Activated CD8-positive, alpha-beta T cell treated with anti-CD3 and anti-CD28 coated beads for 36 hours (primary cell): Measurements from ENCODE around the gene TOR1AIP2. TPM values are rescaled to one million over a fixed set of nuclear protein-coding genes. Genes with fewer than 3 reads are reported as not detected.
"Not testable (repeated sequence)": the region's sequence is repeated elsewhere in the genome, so short reads cannot be mapped to it uniquely, and the experiment has no call there.

Experiments
- ATAC-seq: fragments of 200-7000 bp; cut with Tn5 transposase; one replicate; pipeline ENCODE4 v1.10.0; 2021; ENCODE audit warnings: mild to moderate bottlenecking, moderate library complexity
- CTCF ChIA-PET: fragments of 350-600 bp; sonication (Branson Sonifier 250); formaldehyde crosslinking; loops from one replicate; lab custom pipeline; 2021; ENCODE audit warnings: antibody characterized with exemption; lab: Charles Lee
- POLR2A ChIA-PET: fragments of 350-600 bp; sonication (Branson Sonifier 250); formaldehyde crosslinking; loops from one replicate; lab custom pipeline; 2021; ENCODE audit warnings: antibody characterized with exemption; lab: Charles Lee
- DNase-seq: peaks from one replicate; pipeline ENCODE4 v3.0.0-alpha.2; 2020
- H3K27ac Mint-ChIP-seq: one replicate; pipeline ENCODE4 v1.8.0; 2021; ENCODE audit warnings: mild to moderate bottlenecking, mixed read lengths
- H3K27me3 Mint-ChIP-seq: one replicate; pipeline ENCODE4 v1.8.0; 2021; ENCODE audit warnings: mixed read lengths
- H3K36me3 Mint-ChIP-seq: one replicate; pipeline ENCODE4 v1.8.0; 2021; ENCODE audit warnings: low read depth, mixed read lengths
- H3K4me1 Mint-ChIP-seq: one replicate; pipeline ENCODE4 v1.8.0; 2021; ENCODE audit warnings: low read depth, mixed read lengths
- H3K4me3 Mint-ChIP-seq: one replicate; pipeline ENCODE4 v1.8.0; 2021; ENCODE audit warnings: mild to moderate bottlenecking, moderate library complexity, mixed read lengths
- H3K9me3 Mint-ChIP-seq: one replicate; pipeline ENCODE4 v1.8.0; 2021; ENCODE audit warnings: mixed read lengths
- CTCF ChIP-seq: fragments of 200-600 bp; IDR thresholded peaks from one replicate; pipeline ENCODE4 v1.8.0; 2022; ENCODE audit warnings: antibody characterized with exemption, mild to moderate bottlenecking
- intact Hi-C: fragments of 100-400 bp; cut with micrococcal nuclease; formaldehyde crosslinking; loops from one replicate; pipeline ENCODE4 v1.10.0; 2022
- total RNA-seq, 2 experiments: library from RNA; stranded (reverse); gene quantifications; one replicate each; pipeline ENCODE4 v1.2.3, GENCODE V29; 2021

The TOR1AIP2 gene
- total RNA-seq, 2 experiments from 2014 or later: 39.5 to 45.1 TPM

DNA sequence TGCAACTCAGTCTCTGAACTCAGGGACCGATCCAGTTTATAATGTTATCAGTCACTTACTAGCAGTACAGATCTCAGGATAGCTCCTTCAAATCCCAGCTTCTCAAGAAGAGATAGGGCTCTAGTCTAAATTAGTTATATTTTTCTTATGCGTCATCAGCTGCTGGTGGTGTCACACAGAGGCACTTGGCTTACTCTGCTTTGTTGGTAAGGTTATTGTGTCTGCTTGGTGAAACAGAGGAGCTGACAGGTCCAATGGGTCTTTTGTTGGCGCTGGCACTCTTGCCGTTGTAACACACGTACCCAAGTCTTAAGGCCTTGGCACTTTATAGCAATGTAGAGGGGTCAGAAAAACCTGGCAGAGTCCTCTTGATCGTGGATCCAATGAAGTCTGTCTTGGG is 12.2 kb downstream of the TOR1AIP2 start:
- DNase-seq (no peak), ATAC-seq (no peak)
- intact Hi-C loops: loop anchor here (5.0 kb wide), 1 partner anchor 312 kb away; no protein-coding TSS in a partner anchor
- Mint-ChIP-seq H3K27ac (no peak overlapping the region), H3K36me3 (peaks cover 35% of the 10 kb centered on the region), H3K27me3 (no peaks in the 10 kb centered on the region), H3K9me3 (no peaks in the 10 kb centered on the region), H3K4me1 (peaks cover under 1% of the 10 kb centered on the region), H3K4me3 (no peak overlapping the region)
- POLR2A ChIA-PET: no interaction called here
- CTCF ChIA-PET: interaction anchor here (1.4 to 4.2 kb wide), 4 partner anchors 10 to 315 kb away, joined by 5 to 33 read pairs (median 10); no protein-coding TSS in a partner anchor
- TF ChIP-seq CTCF: no peak

DNA sequence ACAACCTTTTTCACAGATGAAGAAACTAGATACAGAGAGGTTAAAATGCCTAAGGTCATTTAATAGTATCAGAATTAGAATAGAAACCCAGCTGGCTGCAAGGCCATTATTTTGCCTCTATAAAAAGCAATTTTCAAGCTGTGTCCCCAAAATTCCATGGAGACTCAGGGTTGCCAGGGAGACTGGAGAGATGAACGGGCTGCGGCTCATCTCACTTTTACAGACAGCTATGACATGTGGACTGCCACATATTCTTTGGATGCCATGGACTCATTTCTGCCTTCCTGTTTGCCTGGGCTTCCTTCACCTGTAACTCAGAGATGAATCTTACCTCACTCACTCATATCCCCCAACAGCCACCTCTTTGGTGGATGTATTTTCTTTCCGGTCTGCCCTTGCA is 17.0 kb downstream of the TOR1AIP2 start:
- intact Hi-C loops: no loop called here
- no peak overlapping the region for H3K27ac Mint-ChIP-seq
- ATAC-seq: no peak
- ChIA-PET POLR2A (no interaction called here), CTCF (interaction anchor here (0.9 kb wide), 2 partner anchors 11 to 23 kb away, joined by 3 read pairs; no protein-coding TSS in a partner anchor)
- no peak for TF ChIP-seq CTCF
- H3K27me3 Mint-ChIP-seq: no peaks in the 10 kb centered on the region
- no peak overlapping the region for H3K4me3 Mint-ChIP-seq
- H3K36me3 Mint-ChIP-seq: peaks cover 40% of the 10 kb centered on the region
- no peak for DNase-seq
- H3K4me1 Mint-ChIP-seq: no peaks in the 10 kb centered on the region
- H3K9me3 Mint-ChIP-seq: no peaks in the 10 kb centered on the region

GRCh38 chr1:179857009-179857408 is 20.6 kb downstream of the TOR1AIP2 start:
- intact Hi-C loops: no loop called here
- POLR2A ChIA-PET: no interaction called here
- Mint-ChIP-seq H3K9me3 (no peaks in the 10 kb centered on the region), H3K27ac (no peak overlapping the region), H3K4me3 (no peak overlapping the region), H3K4me1 (peaks cover 2% of the 10 kb centered on the region), H3K27me3 (no peaks in the 10 kb centered on the region), H3K36me3 (peaks cover 12% of the 10 kb centered on the region)
- DNase-seq (no peak), ATAC-seq (no peak)
- CTCF ChIA-PET: no interaction called here
- TF ChIP-seq CTCF: no peak

- Mint-ChIP-seq H3K27me3 (no peaks in the 10 kb centered on the region), H3K4me1 (peaks cover 2% of the 10 kb centered on the region), H3K36me3 (peaks cover 9% of the 10 kb centered on the region), H3K4me3 (no peak overlapping the region), H3K9me3 (no peaks in the 10 kb centered on the region), H3K27ac (no peak overlapping the region)
- intact Hi-C loops: no loop called here
- no peak for ATAC-seq
- POLR2A ChIA-PET: no interaction called here
- CTCF ChIA-PET: no interaction called here
- TF ChIP-seq CTCF: no peak
- DNase-seq: no peak
These were observed 21.3 kb downstream of the TOR1AIP2 start for GRCh38 chr1:179856296-179856695.

DNA sequence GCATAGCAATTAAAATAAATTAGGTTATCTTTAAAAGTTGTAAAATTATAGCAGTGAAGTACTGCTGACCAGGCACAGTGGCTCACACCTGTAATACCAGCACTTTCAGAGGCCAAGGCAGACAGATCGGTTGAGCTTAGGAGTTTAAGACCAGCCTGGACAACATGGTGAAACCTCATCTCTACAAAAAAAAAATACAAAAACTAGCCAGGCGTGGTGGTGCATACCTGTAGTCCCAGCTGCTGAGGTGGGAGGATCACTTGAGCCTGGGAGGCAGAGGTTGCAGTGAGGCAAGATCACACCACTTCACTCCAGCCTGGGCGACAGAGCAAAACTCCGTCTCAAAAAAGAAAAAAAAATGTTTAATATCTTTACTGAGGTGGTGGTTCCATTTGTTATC is 21.8 kb downstream of the TOR1AIP2 start:
- H3K9me3 Mint-ChIP-seq, POLR2A ChIA-PET, ATAC-seq, CTCF ChIA-PET, intact Hi-C loops, DNase-seq, H3K27me3 Mint-ChIP-seq, H3K4me1 Mint-ChIP-seq, H3K4me3 Mint-ChIP-seq, H3K27ac Mint-ChIP-seq: not testable (repeated sequence)
- peaks cover 12% of the 10 kb centered on the region for H3K36me3 Mint-ChIP-seq
